Colonic mucosa (tissue), 4 donors: ENCODE data around the gene PLCD1. TPM values are rescaled to one million over a fixed set of nuclear protein-coding genes. Genes with fewer than 3 reads are reported as not detected.

Experiments used
- DNase-seq: peaks from one replicate; pipeline ENCODE4 v3.0.0-alpha.2; 2020
- H3K27ac ChIP-seq: fragments of 200-600 bp; one replicate; pipeline ENCODE4 v1.8.0; 2021
- H3K27me3 ChIP-seq: fragments of 200-600 bp; one replicate; pipeline ENCODE4 v1.8.0; 2021
- H3K36me3 ChIP-seq: fragments of 200-600 bp; one replicate; pipeline ENCODE4 v1.8.0; 2021
- H3K4me1 ChIP-seq: fragments of 200-600 bp; one replicate; pipeline ENCODE4 v1.8.0; 2021; ENCODE audit warnings: mild to moderate bottlenecking
- H3K4me3 ChIP-seq: fragments of 200-600 bp; one replicate; pipeline ENCODE4 v1.8.0; 2021
- H3K9ac ChIP-seq, 2 donors: one replicate each; pipeline ENCODE4 v1.7.0; 2013; ENCODE audit warnings: control low read depth in 2 of 2, low read depth in 2 of 2, low read length in 2 of 2
- H3K9me3 ChIP-seq: fragments of 200-600 bp; one replicate; pipeline ENCODE4 v1.8.0; 2021
- intact Hi-C: fragments of 100-400 bp; cut with DNase I; formaldehyde crosslinking; loops from one replicate; pipeline ENCODE4 v1.14.1; 2022
- total RNA-seq, 2 donors: library from RNA; stranded (reverse); fragmentation: NEBNext Ultra II Directional in 1 of 2; extraction: Animal tissue kit (Norgen Biotek cat#: 25700) in 1 of 2; gene quantifications; one replicate each; pipeline ENCODE4 v1.2.1, GENCODE V29; 2021
- TF ChIP-seq, protein P1 (sequence below): fragments of 200-600 bp; IDR thresholded peaks from one replicate; pipeline ENCODE4 v1.8.0; 2022; ENCODE audit warnings: antibody characterized with exemption, mild to moderate bottlenecking
- donor health status: healthy.
- donor health status: DM: no; HTN: no; CAD: no.
- donor health status: DM: no; HTN: no; CAD: no.

The PLCD1 gene
- total RNA-seq, 2 donors from 2014 or later, result 46.8 to 70.0 TPM

DNA sequence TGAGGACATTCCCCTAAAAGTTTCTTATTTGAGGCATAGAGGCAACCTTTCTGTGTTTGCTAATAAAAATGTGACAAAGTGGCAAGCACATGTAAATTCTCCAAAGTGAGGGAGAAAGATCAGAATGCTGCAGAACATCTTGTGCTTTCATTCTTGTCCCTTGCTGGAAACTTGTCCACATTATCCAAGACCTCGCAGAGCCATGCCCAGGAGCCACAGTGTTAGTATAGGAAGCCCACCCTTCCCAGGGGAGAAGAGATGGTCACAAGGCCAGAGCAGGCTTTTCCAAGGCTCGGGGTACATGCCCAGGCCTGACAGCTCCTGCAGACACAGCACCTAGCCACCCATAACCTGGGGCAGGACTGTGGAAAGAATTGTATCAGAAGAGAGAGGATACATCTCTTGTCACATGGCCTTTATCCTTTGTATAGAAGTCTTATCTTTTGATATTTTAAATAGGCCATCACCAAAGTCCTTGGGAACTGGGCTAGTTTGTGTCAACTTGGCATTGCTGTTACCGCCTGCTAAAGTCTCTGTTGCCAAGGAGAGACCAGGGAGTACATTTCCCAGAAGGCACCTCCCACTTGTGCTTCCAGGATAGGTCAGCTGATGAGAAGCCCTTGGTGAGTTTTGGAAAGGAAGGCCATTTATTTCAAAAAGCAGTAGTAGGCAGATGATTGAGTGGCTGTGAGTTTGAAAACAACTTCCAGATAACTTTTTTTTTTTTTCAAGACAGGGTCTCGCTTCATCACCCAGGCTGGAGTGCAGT lies 20.1 kb upstream of the PLCD1 start:
- H3K4me3 ChIP-seq, result no peak overlapping the region
- no peaks in the 10 kb centered on the region for H3K9me3 ChIP-seq
- H3K36me3 ChIP-seq, result no peaks in the 10 kb centered on the region
- no peaks in the 10 kb centered on the region for H3K27me3 ChIP-seq
- H3K4me1 ChIP-seq, result no peaks in the 10 kb centered on the region
- no peak overlapping the region for H3K9ac ChIP-seq
- TF ChIP-seq, protein P1, sequence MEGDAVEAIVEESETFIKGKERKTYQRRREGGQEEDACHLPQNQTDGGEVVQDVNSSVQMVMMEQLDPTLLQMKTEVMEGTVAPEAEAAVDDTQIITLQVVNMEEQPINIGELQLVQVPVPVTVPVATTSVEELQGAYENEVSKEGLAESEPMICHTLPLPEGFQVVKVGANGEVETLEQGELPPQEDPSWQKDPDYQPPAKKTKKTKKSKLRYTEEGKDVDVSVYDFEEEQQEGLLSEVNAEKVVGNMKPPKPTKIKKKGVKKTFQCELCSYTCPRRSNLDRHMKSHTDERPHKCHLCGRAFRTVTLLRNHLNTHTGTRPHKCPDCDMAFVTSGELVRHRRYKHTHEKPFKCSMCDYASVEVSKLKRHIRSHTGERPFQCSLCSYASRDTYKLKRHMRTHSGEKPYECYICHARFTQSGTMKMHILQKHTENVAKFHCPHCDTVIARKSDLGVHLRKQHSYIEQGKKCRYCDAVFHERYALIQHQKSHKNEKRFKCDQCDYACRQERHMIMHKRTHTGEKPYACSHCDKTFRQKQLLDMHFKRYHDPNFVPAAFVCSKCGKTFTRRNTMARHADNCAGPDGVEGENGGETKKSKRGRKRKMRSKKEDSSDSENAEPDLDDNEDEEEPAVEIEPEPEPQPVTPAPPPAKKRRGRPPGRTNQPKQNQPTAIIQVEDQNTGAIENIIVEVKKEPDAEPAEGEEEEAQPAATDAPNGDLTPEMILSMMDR, result no peak
- DNase-seq, result no peak
- intact Hi-C loops, result no loop called here
- no peak overlapping the region for H3K27ac ChIP-seq

DNA sequence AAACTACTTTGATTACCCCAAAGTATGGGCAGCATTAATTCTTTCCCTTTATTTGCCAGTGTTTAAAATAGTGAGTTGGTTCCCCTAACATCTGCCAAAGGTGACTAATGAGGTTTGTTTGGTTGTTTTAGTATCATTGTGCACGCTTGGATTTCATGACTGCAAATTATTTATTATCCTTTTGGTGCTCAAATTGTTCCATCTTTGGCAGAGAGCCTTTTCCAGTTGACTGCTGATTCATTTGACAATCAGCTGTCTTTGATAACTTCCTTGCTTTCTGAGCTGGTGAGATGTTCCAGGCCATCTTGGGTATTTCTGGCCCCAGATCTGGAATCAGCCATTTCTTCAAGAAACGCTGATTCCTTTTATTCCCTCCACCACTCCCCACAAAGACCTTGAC lies 18.5 kb upstream of the PLCD1 start:
- Histone ChIP-seq H3K27me3 (no peaks in the 10 kb centered on the region), H3K4me3 (no peak overlapping the region), H3K9ac (no peak overlapping the region), H3K27ac (no peak overlapping the region), H3K36me3 (no peaks in the 10 kb centered on the region), H3K9me3 (no peaks in the 10 kb centered on the region), H3K4me1 (no peaks in the 10 kb centered on the region)
- intact Hi-C loops, result no loop called here
- TF ChIP-seq, protein P1, result no peak
- DNase-seq, result no peak

DNA sequence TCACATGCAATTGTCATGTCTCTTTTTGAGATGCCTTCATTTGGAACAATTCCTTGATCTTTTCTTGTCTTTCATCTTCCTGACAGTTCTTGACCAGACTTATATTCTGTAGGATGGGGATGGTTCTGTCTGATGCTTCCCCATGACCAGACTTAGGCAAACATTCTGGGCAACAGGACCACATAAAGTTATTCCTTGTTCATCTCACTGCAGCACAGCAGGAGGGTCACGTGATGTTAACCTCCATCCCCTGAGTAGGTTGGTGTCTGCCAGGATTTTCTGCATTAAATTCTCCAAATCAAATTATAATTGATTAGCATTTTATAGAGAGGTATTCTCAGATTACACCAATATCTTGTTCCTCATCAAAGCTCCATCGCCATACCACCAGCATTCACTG lies 17.4 kb upstream of the PLCD1 start:
- Histone ChIP-seq H3K9ac (no peak overlapping the region), H3K27ac (no peak overlapping the region), H3K4me1 (no peaks in the 10 kb centered on the region), H3K9me3 (no peaks in the 10 kb centered on the region), H3K4me3 (no peak overlapping the region), H3K36me3 (no peaks in the 10 kb centered on the region), H3K27me3 (no peaks in the 10 kb centered on the region)
- no peak for DNase-seq
- TF ChIP-seq, protein P1, result no peak
- intact Hi-C loops, result no loop called here

DNA sequence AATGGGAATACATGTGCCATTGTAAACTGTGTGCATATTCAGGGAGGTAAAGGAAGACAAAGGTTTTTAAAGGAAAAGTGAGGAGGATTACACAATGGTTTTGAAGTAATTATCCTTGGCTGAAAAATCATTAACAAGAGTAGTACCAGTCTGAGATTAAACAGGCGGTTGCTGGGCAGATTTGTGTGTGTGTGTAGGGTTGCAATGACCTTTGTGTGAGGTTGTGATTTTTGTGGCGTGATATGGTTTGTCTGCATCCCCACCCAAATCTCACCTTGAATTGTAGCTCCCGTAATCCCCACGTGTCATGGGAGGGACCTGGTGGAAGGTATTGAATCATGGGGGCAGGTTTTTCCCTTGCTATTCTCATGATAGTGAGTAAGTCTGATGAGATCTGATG lies 16.6 kb upstream of the PLCD1 start:
- H3K4me1 ChIP-seq, result no peaks in the 10 kb centered on the region
- TF ChIP-seq, protein P1, result no peak
- intact Hi-C loops, result no loop called here
- H3K36me3 ChIP-seq, result no peaks in the 10 kb centered on the region
- no peak overlapping the region for H3K9ac ChIP-seq
- H3K27ac ChIP-seq, result no peak overlapping the region
- no peaks in the 10 kb centered on the region for H3K27me3 ChIP-seq
- no peak for DNase-seq
- H3K4me3 ChIP-seq, result no peak overlapping the region
- H3K9me3 ChIP-seq, result no peaks in the 10 kb centered on the region

DNA sequence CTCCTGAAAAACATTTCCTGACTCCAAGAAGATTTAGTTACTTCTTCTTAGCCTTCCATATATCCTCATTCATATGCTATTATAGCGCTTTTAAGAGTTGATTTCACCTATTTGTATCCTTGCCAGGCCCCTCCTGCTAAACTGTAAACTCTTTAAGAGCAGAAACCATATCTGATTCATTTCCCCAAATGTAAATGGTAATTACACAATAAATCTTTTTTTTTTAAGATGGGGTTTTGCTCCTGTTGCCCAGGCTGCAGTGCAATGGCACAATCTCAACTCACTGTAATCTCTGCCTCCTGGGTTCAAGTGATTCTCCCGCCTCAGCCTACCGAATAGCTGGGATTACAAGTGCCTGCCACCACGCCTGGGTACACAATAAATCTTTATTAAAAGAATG lies 14.0 kb upstream of the PLCD1 start:
- Histone ChIP-seq H3K27me3 (no peaks in the 10 kb centered on the region), H3K9me3 (no peaks in the 10 kb centered on the region), H3K36me3 (no peaks in the 10 kb centered on the region), H3K4me1 (peaks cover 8% of the 10 kb centered on the region), H3K4me3 (no peak overlapping the region), H3K9ac (no peak overlapping the region), H3K27ac (no peak overlapping the region)
- intact Hi-C loops, result no loop called here
- TF ChIP-seq, protein P1, result no peak
- DNase-seq, result no peak
